ENCODE data around the gene PLEKHA8.
"Not testable (repeated sequence)": the region's sequence is repeated elsewhere in the genome, so short reads cannot be mapped to it uniquely, and the experiment has no call there.

Gene PLEKHA8

DNA sequence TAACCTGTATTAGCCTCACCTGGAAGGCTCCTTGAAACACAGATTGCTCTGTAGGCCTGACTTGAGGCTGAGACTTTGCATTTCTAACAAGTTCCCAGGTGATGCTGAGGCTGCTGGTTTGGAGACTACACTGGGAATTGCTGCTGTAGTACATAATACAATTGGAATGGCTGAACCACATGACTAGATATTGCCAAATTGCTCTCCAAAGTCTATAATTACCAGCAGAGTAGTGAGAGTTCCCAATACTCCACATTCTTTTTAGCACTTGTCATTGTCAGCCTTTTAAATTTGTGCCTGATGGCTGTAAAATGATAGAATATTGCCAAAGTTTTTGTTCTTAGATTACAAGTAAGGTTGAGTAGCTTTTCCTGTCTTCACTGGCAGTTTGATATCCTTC lies 39.9 kb downstream of the PLEKHA8 start:
- no peak for DNase-seq

DNA sequence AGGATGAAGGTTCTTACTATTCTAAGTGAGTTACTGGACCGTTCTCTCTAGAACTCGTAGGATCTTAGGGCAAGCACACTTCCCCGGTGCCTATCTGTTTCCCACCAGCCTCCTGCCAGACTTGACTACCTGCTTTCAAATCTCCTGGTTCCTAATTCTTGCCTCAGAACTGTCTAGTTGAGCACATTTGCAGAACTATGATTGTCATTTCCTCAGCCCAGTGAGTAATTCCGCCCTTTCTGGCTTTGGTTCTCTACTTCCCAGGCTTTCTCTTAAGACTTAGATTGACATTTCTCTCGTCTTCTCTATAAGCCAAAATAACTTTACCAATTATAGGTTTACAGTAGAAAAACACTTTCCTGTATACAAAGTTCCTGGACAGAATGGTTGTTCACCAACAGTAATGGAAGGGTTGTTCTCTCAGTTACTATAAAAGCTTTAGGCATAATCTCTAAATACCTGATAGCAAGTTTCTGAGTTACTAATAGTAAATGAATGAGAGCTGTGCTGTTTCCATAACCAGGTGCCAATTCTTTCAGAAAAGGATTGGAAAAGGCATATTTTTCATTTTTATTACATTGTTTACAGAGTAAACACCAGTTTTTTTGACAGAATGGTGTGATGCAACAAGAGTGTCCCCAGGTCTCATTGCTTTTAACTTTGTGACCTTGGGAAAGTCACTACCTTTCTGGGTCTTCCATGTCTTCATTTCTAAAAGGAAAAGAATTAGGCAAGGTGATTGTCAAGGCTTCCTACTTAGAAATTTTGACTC lies 41.1 kb downstream of the PLEKHA8 start:
- no peak for DNase-seq

DNA sequence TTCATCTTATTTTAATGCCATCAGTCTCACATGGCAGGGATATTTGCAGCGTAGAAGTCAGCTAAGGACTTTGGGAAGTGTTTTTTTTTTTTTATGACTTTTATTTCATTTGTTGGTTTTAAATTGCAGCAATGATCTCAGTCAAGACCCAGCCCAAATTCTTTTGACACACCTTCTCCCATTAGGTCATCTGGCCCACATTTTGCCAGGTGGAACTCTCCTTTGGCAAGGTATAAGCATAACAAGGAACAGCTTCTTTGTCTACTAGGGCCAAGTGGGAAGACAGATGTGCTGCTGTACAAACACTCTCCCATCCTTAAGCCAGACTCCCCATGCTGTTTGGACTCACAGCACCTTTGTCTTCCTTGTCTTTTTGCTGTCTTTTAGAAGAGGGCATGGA lies 41.8 kb downstream of the PLEKHA8 start:
- no peak for DNase-seq

DNA sequence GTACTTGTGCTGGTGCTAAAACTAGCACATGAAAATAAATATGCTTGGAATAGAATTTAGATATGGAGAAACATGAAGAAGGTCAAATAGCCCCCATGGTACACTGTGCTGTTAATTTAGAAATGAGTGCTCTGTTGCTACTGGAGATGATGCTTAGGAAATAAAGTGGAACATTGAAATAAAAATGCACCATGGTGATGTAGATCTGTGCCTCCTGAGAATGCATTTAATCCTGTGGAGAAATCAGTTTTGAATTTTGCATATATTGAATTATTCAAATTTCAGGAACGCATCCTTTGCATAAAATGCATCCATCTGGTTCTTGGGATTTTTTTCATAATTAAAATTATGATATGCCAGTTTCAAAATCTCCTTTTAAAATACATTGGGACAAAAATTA lies 44.5 kb downstream of the PLEKHA8 start:
- DNase-seq, result no peak

DNA sequence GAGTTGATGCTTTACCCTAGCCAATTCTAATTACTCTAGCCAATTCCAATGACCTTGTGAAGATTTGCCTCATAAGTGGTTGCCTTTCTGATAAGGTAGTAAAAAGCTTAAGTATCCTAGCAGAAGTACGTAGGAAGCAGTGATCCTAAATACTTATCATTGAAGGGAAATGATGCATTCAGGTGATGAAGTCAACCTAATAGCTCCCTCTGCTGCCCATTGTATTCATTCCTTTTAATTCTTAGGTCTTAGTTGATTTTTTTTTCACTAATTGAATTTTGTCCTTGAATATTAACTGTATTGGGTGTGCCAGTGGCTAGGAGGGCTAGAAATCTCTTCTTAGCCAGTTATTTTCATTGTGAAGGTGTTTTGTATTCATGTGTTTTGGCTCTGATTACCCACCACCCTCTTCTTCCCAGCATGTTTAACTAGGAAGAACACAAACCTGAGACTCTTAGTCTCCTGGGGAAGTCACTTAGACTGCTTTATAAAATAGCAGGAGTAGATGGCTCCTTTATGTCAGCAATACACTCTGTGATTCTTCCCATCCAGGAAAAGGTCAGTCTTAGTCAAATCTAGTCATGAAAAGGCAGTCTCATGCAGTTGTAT lies 46.3 kb downstream of the PLEKHA8 start:
- peak; percentile 75 for DNase-seq

DNA sequence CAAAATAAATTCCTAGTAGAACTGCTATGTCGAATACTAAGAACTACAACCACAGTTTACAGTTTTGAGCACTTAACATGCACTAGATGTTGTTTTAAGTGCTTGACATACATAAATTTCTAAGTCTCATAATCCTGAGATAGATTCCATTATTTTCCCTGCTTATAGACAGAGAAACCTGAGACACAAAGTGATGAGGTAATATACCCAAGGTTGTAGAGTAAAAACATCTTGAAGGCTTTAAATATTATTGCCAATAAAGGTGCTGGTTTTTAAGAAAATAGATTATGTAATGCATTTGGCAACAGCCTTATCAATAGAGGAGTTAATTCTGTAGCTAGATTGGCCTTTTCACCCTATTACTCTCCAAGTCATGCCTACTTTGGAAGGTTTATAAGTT lies 48.2 kb downstream of the PLEKHA8 start:
- no peak for DNase-seq

DNA sequence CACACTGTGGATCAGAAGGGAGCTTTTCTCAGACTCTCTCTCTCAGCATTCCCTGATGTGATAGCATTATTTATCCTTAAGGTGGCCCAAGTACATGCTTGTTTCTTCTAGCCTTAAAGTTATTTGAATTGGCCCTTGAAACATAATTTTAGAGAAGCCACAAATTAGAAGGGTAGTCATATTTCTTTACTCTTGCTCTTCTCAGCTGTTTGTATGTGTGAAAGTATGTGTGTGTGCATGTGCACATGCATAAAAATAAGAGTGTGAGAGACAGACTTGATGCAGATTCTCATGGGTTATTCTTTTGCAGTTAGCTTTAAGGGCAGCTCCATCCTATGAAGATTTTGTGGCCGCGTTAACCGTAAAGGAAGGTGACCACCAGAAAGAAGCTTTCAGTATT lies 50.1 kb downstream of the PLEKHA8 start:
- DNase-seq, result no peak

DNA sequence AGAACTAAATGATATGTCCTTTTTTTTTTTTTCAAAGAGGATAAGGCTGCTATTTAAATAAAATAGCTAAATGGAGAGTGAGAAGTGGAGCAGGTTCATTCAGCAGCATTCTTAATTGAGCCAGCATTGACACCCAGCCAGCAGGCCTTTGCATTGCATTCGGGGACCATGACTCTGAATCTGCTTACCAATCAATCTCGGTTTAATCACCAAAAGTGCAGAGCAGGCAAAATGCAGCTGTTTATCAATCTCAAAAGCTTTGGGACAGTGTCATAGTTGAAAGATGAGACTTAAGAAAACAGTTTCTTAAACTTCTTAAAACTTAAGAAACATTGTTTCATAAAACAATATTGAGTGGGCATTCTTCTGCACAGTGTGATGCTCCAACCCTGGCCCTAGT lies 51.7 kb downstream of the PLEKHA8 start:
- DNase-seq, result no peak

DNA sequence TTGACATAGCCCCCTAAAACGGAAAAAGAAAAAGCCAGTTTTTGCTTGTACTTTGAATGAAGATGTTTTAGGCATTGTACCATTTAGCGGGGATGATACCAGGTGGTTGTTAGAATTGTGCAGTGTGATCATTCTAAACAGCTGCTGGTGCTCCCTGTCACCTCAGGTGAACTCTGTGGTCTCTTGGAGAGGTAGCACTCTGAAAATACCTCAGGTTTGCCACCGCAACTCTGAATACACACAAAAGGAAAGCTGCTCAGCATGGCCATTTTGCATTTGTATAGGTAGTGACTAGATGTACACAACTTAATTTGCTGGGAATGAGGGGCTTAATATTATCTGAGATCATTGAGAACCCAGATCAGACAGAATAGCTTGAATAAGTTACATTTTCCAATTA lies 52.6 kb downstream of the PLEKHA8 start:
- DNase-seq, result peak; percentile 64

DNA sequence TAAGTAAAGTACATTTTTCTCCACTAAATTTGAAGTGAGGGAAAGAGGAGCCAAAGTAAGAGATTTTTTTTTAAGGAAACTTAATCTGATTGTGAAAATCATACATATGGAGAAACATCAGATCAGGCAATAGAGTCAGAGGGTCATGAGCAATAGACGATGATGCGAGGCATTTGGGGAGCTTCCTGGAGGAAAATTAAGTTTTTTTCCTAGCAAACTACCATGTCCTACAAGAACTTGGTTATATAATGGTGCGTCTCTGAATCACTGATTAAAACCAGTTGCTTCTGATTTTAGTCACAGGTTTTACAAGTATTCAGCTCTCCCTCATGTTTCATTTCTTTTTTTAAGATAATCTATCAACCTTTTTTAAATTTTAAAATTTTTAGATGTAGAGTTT lies 54.5 kb downstream of the PLEKHA8 start:
- DNase-seq, result no peak

DNA sequence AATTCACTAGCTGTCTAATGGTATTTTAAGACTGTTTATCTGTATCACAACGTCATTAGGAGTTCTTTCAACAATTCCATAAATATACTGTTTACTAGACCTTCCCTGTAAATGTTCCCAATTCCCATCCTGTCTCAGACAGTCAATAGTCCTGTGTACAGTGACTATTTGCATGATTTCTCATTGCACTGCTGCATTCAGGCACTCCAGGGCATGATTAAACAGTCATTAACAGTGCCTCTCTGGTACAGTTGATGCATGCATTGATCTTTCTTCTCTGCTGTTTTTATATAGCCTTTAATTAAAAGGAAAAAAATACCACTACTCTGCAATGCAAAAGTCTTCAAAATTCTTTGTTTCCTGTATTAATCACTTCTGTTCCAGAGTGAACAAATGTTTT lies 55.1 kb downstream of the PLEKHA8 start:
- DNase-seq, result no peak

DNA sequence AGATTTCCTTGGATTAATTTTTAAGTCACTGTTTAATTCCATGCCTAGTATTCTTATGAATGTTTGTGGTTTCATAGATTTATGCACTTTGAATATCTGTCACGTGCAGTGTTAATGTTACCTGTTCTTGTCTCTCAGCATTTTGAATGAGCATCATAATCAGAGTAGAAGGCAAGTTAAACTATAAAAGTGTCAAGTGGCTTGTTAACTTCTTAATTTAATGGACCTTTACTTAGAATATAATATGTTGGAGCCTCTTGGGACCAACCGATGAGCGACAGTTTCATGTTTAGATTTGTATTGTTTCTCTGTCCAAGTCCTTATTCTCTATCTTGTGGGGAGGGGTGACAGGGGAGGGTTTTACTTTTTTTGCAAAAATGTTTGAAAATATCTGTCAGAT lies 56.0 kb downstream of the PLEKHA8 start:
- no peak for DNase-seq

DNA sequence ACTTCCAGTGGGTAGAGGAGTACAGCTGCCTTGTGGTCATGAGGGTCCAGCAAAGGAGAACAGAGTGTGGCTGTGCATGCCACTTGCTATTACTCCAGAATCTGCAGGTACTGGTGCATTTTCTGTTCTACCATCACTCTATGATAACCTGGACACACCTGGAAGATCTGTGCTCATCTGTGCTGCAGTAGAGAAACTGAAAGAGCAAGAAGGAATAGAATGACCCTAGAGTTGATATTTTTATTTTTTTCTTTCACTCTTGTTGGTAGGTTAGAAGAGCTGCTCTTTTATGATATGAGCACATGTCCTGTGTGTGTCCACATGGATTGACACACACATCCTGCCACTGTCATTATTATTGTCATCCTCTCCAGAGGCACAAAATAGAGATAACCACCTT lies 58.3 kb downstream of the PLEKHA8 start:
- no peak for DNase-seq

DNA sequence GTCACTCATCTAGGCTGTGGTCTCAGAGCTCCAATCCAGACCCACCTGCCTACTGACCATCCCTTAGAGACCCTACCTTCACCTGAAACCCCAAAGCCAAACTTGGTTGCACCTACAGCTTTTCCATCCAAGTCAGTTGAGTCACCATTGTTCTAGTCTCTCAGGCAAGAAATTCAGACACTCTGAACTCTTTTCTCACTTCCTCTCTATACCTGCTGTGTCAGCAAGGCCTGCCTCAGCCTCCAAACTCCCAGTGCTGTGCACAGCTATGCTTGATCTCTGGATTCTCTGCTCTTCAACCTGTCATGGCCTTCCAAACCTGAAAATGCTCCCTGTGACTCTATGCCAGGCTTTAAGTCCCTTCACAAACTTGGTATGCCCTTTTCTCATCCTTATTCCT lies 59.2 kb downstream of the PLEKHA8 start:
- no peak for DNase-seq

DNA sequence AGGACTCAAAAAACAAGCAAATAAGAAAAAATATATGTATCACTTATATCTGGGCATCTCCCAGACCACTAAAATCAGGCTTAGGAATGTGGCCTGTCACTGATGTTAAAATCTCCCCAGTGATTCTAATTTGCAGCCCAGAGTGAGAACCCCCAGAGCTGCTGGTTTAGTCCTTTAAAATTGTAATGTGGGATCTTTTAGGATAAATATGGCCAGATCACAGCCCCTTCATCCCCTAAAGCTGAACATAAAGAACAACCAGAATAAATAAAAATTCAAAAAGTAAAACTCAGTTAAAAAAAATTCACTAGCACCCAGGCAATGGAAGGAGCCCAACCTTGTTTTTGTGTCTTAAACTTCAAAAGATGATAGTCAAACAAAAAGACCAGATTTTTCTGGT lies 60.1 kb downstream of the PLEKHA8 start:
- DNase-seq, result no peak

DNA sequence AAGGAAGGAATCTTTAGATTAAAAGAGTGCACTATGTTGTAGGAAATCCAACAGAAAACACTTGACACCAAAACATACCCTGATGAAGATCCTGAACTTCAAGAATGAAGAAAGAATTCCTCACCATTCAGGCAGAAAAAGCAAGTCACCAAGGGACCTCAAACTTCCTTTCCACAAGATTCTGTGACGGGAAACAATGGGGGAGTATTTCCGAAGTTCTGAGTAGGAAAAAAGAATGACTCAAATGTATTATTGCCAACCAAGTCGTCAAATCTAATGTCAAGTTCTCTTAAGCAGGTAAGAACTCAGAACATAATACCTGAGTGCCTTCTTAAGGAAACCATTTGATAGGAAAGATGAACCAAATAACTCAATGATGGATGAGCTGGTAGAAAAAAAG lies 61.9 kb downstream of the PLEKHA8 start:
- DNase-seq, result no peak

DNA sequence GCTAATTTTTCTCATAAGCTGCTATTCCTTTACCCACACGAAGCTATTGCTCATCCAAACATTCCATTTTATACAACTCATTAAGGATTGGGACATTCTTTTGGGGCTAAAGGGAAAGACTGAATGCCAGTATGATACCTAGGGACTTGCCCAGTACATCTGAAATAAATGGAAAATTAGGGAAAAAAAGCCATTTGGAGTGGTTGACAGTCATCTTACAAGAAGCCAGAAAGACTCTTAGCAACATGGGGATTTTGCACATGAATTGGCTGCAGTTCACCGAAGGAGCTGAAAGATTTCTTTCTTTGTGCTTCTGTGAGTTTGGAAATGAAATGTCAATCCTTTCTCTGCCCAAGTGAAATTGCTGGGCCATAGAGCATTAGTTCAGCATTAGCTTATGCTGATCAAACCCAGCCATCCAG lies 63.3 kb downstream of the PLEKHA8 start:
- DNase-seq, result no peak

DNA sequence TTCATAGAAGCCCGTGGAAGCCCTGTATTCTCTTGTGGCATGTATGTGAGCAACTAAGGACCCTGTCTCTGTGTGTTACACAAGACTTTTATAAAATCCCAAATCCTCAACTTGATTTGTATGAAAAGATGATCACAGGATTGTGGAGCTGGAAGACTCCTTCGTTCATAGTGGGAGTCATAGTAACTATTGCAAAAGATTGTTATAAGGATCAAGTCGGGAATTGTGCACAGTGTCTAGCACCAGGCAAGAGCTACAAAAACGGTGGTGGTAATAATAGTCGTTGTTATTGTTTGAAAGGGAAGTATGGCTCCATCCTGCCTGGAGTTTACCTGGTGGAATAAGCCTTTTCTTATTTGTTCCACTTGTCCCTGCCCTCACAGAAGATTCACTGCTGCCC lies 63.8 kb downstream of the PLEKHA8 start:
- no peak for DNase-seq

DNA sequence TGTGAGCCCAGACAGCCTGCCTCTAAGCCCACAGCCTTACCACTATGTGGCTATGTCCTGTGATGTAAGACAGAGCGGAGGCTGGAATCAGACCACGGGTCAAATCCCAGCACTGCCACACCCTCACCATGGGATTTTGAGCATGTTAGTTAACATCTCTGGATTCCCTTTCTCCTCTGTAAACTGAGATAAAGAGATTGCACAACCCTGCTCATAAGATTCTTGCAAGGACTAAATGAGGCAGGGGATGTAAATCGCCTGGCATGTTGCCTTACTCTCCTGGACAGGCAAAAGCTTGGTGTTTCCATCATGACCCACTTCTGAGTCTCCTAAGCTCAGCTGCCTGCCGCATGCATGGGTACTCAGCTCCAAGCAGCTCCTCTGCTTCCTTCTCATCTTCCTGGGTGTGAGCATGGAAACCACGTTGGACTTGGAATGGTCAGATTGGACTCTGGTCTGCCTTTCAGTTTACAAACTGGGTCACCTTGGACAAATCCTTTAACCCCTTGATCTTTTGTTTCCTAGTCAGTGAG lies 65.3 kb downstream of the PLEKHA8 start:
- DNase-seq, result no peak

DNA sequence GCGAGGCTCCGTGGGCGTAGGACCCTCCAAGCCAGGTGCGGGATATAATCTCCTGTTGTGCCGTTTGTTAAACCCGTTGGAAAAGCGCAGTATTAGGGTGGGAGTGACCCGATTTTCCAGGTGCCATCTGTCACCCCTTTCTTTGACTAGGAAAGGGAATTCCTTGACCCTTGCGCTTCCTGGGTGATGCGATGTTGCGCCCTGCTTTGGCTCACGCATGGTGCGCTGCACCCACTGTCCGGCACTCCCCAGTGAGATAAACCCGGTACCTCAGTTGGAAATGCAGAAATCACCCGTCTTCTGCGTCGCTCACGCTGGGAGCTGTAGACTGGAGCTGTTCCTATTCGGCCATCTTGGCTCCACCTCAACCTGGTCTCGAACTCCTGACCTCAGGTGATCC lies 70.4 kb downstream of the PLEKHA8 start:
- DNase-seq, result not testable (repeated sequence)

DNA sequence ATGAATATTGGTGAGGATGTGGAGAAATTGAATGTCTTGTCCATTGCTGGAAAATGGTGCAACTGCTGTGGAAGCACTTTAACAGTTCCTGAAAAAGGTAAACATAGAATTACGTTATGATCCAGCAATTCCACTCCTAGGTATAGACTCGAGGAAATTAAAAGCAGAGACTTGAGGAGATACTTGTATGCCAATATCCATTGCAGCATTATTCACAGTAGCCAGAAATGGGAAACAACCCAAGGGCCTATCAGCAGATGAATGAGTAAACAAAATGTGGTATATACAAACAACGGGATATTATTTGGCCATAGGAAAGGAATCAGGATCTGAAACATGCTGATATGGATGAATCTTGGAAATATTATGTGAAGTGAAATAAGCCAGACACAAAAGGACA lies 74.1 kb downstream of the PLEKHA8 start:
- DNase-seq, result no peak

DNA sequence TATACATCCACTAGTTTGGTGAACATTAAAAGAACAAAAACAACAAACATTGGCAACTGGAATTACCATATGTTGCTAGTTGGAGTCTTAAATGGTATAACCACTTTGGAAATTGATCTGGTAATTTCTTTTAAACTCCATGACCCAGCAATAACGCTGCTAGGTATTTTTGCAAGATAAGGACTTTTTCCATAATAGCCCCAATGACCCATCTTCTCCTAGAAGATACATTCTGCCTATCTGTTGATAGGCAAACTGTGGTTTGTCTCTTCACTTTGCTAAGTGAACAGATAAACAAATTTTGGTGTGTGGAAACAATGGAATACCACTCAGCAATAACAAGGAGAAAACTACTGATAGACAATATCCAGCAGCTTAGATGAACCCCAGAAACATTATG lies 75.9 kb downstream of the PLEKHA8 start:
- no peak for DNase-seq

DNA sequence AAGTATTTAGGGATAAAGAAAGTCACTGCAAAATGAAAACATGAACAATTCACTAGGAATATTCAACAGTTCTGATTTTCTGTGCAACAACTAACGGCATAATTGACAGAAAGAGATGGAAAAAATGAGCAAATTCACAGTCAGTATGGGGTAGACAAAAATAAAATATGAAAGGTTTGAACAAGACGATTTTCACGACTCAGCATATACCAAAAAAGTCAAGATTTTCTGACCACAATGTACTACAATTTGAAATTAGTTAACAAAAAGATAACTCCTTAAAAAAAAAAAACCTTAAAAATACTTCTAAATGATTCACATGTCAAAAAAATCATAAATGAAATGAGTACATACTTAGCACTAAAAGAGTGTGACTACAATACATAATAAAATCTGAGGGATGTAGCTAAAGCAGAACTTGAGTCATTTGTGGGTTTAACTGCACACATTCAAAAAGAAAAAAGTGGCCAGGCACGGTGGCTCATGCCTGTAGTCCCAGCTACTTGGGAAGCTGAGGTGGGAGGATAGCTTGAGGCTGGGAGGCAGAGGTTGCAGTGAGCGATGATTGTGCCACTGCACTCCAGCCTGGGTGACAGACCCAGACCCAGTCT lies 84.0 kb downstream of the PLEKHA8 start:
- DNase-seq, result no peak

DNA sequence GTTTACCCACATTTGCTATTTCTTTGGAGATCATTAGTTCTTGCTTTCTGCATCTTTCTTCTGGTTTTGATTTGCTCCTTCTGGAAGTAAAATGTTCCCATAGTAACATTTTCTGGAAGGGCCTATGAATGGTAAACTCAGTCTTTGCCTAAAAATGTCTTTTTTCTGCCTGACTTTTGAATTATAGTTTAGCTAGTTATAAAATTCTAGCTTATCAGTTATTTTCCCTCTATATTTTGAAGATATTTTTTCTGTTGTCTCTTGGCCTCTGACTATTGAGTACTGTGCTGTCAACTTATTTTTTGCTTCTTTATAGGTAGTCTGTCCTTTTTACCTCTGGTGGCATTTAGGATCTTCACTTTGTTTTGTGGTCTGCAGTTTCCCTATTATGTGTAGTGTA lies 84.9 kb downstream of the PLEKHA8 start:
- DNase-seq, result no peak
